Measurements from ENCODE around the gene FSTL1. TPM values are rescaled to one million over a fixed set of nuclear protein-coding genes. Genes with fewer than 3 reads are reported as not detected.

Gene FSTL1
- total RNA-seq, 1 experiment from 2014 or later: 20.7 TPM

DNA sequence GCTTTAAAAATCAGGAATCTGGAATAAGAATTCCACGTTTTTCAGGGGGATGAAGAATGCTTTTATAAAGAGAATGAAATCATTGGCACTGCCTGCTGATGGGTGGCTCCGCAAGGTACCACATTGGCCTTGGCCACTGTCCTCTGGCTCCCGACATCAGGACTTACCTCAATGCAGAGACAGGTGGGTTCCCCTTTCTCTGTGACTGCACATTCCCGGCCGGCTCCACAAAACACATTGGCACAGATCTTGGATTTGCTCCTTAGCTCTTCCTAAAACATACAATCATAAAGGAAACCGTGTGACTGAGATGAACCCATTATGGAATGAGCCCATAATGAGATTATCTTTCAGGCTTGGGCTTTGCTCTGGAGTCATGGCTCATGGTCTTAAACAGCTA, 35.0 kb downstream of the FSTL1 start:
- no peaks in the 10 kb centered on the region for H4K20me1 ChIP-seq (ENCODE audit: insufficient read depth)
- no peak overlapping the region for H3K4me2 ChIP-seq (ENCODE audit: low read length)
- no peak overlapping the region for H2AFZ ChIP-seq (ENCODE audit: low read depth, low read length, poor library complexity, severe bottlenecking)
- no peaks in the 10 kb centered on the region for H3K36me3 ChIP-seq (ENCODE audit: control insufficient read depth in 1 of 2, insufficient read depth in 2 of 2, low read length in 2 of 2)
- RAD21 ChIA-PET (ENCODE audit: low non-redundant PET in 1 of 2, low total read pairs in 2 of 2, uncharacterized antibody in 2 of 2, unreplicated experiment in 2 of 2): interaction anchor here in 1 of 2 experiments (1.2 to 2.5 kb wide), 2 partner anchors 66 to 172 kb away, joined by 3 to 9 read pairs; partner anchors contain the start of gene LRRC58
- H3K4me1 ChIP-seq (ENCODE audit: control insufficient read depth in 1 of 2, insufficient read depth in 2 of 2, low read length in 2 of 2): peaks cover 9 to 23% of the 10 kb centered on the region in 2 experiments
- no peak for ATAC-seq
- H3K4me3 ChIP-seq (replicated peaks in 1 of 2; ENCODE audit: low read depth in 1 of 2, low read length in 2 of 2): no peak overlapping the region
- H3K9me2 ChIP-seq (ENCODE audit: insufficient read depth): no peaks in the 10 kb centered on the region
- TF ChIP-seq MAX (IDR thresholded peaks at IDR 0.05) (no peak), ZNF274 (IDR thresholded peaks at IDR 0.05; ENCODE audit: low read depth, low read length) (no peak), EGR1 (IDR thresholded peaks at IDR 0.05; ENCODE audit: low read depth) (no peak), SP1 (IDR thresholded peaks at IDR 0.05; ENCODE audit: low read depth) (no peak)
- TF ChIP-seq, protein P1, sequence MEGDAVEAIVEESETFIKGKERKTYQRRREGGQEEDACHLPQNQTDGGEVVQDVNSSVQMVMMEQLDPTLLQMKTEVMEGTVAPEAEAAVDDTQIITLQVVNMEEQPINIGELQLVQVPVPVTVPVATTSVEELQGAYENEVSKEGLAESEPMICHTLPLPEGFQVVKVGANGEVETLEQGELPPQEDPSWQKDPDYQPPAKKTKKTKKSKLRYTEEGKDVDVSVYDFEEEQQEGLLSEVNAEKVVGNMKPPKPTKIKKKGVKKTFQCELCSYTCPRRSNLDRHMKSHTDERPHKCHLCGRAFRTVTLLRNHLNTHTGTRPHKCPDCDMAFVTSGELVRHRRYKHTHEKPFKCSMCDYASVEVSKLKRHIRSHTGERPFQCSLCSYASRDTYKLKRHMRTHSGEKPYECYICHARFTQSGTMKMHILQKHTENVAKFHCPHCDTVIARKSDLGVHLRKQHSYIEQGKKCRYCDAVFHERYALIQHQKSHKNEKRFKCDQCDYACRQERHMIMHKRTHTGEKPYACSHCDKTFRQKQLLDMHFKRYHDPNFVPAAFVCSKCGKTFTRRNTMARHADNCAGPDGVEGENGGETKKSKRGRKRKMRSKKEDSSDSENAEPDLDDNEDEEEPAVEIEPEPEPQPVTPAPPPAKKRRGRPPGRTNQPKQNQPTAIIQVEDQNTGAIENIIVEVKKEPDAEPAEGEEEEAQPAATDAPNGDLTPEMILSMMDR (IDR thresholded peaks at IDR 0.05 in 2 of 3, conservative IDR thresholded peaks at IDR 0.05 in 1 of 3; ENCODE audit: borderline replicate concordance in 1 of 3, insufficient read depth in 1 of 3, low read depth in 2 of 3, low read length in 2 of 3): no peak
- CTCF ChIA-PET: interaction anchor here (0.9 to 3.7 kb wide), 3 partner anchors 20 to 172 kb away, joined by 3 to 17 read pairs (median 3); no protein-coding TSS in a partner anchor
- H3K9ac ChIP-seq (ENCODE audit: low read length): no peak overlapping the region
- H3K27me3 ChIP-seq (ENCODE audit: insufficient read depth, low read length): no peaks in the 10 kb centered on the region
- H3K9me3 ChIP-seq (ENCODE audit: control insufficient read depth in 1 of 2, insufficient read depth in 1 of 2, low read depth in 1 of 2, low read length in 2 of 2): no peaks in the 10 kb centered on the region
- no TSS peak for BruUV-seq (replicated peaks)
- H3K27ac ChIP-seq (ENCODE audit: low read depth, low read length): no peak overlapping the region
- POLR2A ChIA-PET: no interaction called here
- intact Hi-C loops (cut with micrococcal nuclease): loop anchor here (5.0 kb wide), 1 partner anchor 68 kb away; the partner anchor contains the start of gene LRRC58
- no peaks in the 10 kb centered on the region for H3K79me2 ChIP-seq (ENCODE audit: insufficient read depth, low read length)
- no peak for DNase-seq (ENCODE audit: low read depth, low spot score)

- Histone ChIP-seq H2AFZ (ENCODE audit: low read depth, low read length, poor library complexity, severe bottlenecking) (no peak overlapping the region), H3K9ac (ENCODE audit: low read length) (no peak overlapping the region), H3K36me3 (ENCODE audit: control insufficient read depth in 1 of 2, insufficient read depth in 2 of 2, low read length in 2 of 2) (no peaks in the 10 kb centered on the region), H3K4me2 (ENCODE audit: low read length) (no peak overlapping the region), H3K4me1 (ENCODE audit: control insufficient read depth in 1 of 2, insufficient read depth in 2 of 2, low read length in 2 of 2) (no peaks in the 10 kb centered on the region), H3K79me2 (ENCODE audit: insufficient read depth, low read length) (no peaks in the 10 kb centered on the region), H4K20me1 (ENCODE audit: insufficient read depth) (no peaks in the 10 kb centered on the region), H3K4me3 (replicated peaks in 1 of 2; ENCODE audit: low read depth in 1 of 2, low read length in 2 of 2) (no peak overlapping the region), H3K9me3 (ENCODE audit: control insufficient read depth in 1 of 2, insufficient read depth in 1 of 2, low read depth in 1 of 2, low read length in 2 of 2) (no peaks in the 10 kb centered on the region), H3K9me2 (ENCODE audit: insufficient read depth) (no peaks in the 10 kb centered on the region), H3K27ac (ENCODE audit: low read depth, low read length) (no peak overlapping the region), H3K27me3 (ENCODE audit: insufficient read depth, low read length) (no peaks in the 10 kb centered on the region)
- no peak for DNase-seq (ENCODE audit: low read depth, low spot score)
- ChIA-PET POLR2A (no interaction called here), RAD21 (ENCODE audit: low non-redundant PET in 1 of 2, low total read pairs in 2 of 2, uncharacterized antibody in 2 of 2, unreplicated experiment in 2 of 2) (no interaction called here), CTCF (no interaction called here)
- no peak for ATAC-seq
- intact Hi-C loops (cut with micrococcal nuclease): no loop called here
- BruUV-seq (replicated peaks): no TSS peak
- TF ChIP-seq ZNF274 (IDR thresholded peaks at IDR 0.05; ENCODE audit: low read depth, low read length) (no peak), ELF1 (IDR thresholded peaks at IDR 0.05; ENCODE audit: borderline replicate concordance, low read depth) (no peak), POLR2AphosphoS5 (IDR thresholded peaks at IDR 0.05; ENCODE audit: low read depth, low read length) (no peak), EZH2phosphoT487 (IDR thresholded peaks at IDR 0.05; ENCODE audit: borderline replicate concordance) (no peak), ATF3 (IDR thresholded peaks at IDR 0.05) (no peak), TCF7L2 (IDR thresholded peaks at IDR 0.05; ENCODE audit: borderline replicate concordance, extremely low read depth, insufficient read depth, insufficient read length) (no peak), YY1 (IDR thresholded peaks at IDR 0.05; ENCODE audit: extremely low read depth, insufficient replicate concordance, low read depth, low read length) (no peak), SRF (IDR thresholded peaks at IDR 0.05; ENCODE audit: low read depth) (no peak), ZFX (IDR thresholded peaks at IDR 0.05) (no peak), EZH2 (IDR thresholded peaks at IDR 0.05) (no peak)
- TF ChIP-seq, protein P2, sequence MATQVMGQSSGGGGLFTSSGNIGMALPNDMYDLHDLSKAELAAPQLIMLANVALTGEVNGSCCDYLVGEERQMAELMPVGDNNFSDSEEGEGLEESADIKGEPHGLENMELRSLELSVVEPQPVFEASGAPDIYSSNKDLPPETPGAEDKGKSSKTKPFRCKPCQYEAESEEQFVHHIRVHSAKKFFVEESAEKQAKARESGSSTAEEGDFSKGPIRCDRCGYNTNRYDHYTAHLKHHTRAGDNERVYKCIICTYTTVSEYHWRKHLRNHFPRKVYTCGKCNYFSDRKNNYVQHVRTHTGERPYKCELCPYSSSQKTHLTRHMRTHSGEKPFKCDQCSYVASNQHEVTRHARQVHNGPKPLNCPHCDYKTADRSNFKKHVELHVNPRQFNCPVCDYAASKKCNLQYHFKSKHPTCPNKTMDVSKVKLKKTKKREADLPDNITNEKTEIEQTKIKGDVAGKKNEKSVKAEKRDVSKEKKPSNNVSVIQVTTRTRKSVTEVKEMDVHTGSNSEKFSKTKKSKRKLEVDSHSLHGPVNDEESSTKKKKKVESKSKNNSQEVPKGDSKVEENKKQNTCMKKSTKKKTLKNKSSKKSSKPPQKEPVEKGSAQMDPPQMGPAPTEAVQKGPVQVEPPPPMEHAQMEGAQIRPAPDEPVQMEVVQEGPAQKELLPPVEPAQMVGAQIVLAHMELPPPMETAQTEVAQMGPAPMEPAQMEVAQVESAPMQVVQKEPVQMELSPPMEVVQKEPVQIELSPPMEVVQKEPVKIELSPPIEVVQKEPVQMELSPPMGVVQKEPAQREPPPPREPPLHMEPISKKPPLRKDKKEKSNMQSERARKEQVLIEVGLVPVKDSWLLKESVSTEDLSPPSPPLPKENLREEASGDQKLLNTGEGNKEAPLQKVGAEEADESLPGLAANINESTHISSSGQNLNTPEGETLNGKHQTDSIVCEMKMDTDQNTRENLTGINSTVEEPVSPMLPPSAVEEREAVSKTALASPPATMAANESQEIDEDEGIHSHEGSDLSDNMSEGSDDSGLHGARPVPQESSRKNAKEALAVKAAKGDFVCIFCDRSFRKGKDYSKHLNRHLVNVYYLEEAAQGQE (IDR thresholded peaks at IDR 0.05; ENCODE audit: low read depth): no peak
Observed at GRCh38 chr3:120410541-120410940, 40.3 kb downstream of the FSTL1 start.

Data from HCT116 (cell line).